ENCODE measurements around the gene NAA25. TPM values are rescaled to one million over a fixed set of nuclear protein-coding genes. Genes with fewer than 3 reads are reported as not detected.
"Not testable (repeated sequence)": the region's sequence is repeated elsewhere in the genome, so short reads cannot be mapped to it uniquely, and the experiment has no call there.

NAA25 gene
- total RNA-seq, 3 donors from 2014 or later, result 60.1 to 67.5 (median 60.5) TPM

GRCh38 chr12:112013601-112014402 lies 94.8 kb downstream of the NAA25 start:
- peaks cover 6% of the 10 kb centered on the region for H3K9me3 Mint-ChIP-seq
- DNase-seq (peak; percentile 65), ATAC-seq (peak; percentile 52 to 53)
- H3K36me3 Mint-ChIP-seq (ENCODE audit: insufficient read depth), result peaks cover 21% of the 10 kb centered on the region
- H3K4me1 Mint-ChIP-seq (ENCODE audit: low read depth), result peaks cover 62% of the 10 kb centered on the region
- peak overlapping the region; percentile 97 for H3K4me3 Mint-ChIP-seq
- H3K27me3 Mint-ChIP-seq (ENCODE audit: low read depth), result peaks cover 1% of the 10 kb centered on the region

- peak within 1 kb of the TSS; percentile 97 for H3K4me3 Mint-ChIP-seq
- H3K27me3 Mint-ChIP-seq (ENCODE audit: low read depth), result peaks cover 1% of the 10 kb centered on the region
- H3K9me3 Mint-ChIP-seq, result peaks cover 6% of the 10 kb centered on the region
- peaks cover 17% of the 10 kb centered on the region for H3K36me3 Mint-ChIP-seq (ENCODE audit: insufficient read depth)
- ATAC-seq (peak; percentile 83 to 86), DNase-seq (peak; percentile 100)
- peaks cover 54% of the 10 kb centered on the region for H3K4me1 Mint-ChIP-seq (ENCODE audit: low read depth)
Measured at GRCh38 chr12:112012775-112013600, 95.6 kb downstream of the NAA25 start, which contains the start of the genes ERP29 and TMEM116. Gene ERP29, plus strand, starts transcription at chr12:112013426. Its CDS starts 40 bp downstream, at chr12:112013466. Gene TMEM116, minus strand, starts transcription at chr12:112013165. Its CDS starts 7,895 bp downstream, at chr12:112005270.

- Mint-ChIP-seq H3K27me3 (ENCODE audit: low read depth) (peaks cover 1% of the 10 kb centered on the region), H3K9me3 (peaks cover 6% of the 10 kb centered on the region), H3K4me1 (ENCODE audit: low read depth) (peaks cover 52% of the 10 kb centered on the region), H3K4me3 (peak overlapping the region; percentile 97), H3K36me3 (ENCODE audit: insufficient read depth) (peaks cover 14% of the 10 kb centered on the region)
- ATAC-seq, result no peak
- no peak for DNase-seq
Measured at GRCh38 chr12:112011685-112012084, 96.9 kb downstream of the NAA25 start.

GRCh38 chr12:112010415-112011344 lies 97.9 kb downstream of the NAA25 start:
- H3K4me1 Mint-ChIP-seq (ENCODE audit: low read depth), result peaks cover 53% of the 10 kb centered on the region

GRCh38 chr12:112009596-112009995 lies 99.0 kb downstream of the NAA25 start:
- H3K27me3 Mint-ChIP-seq (ENCODE audit: low read depth); DNase-seq; ATAC-seq; H3K36me3 Mint-ChIP-seq (ENCODE audit: insufficient read depth); H3K4me3 Mint-ChIP-seq; H3K9me3 Mint-ChIP-seq: not testable (repeated sequence)
- H3K4me1 Mint-ChIP-seq (ENCODE audit: low read depth), result peaks cover 53% of the 10 kb centered on the region

More at GRCh38 chr12:112010415-112011344, 97.9 kb downstream of the NAA25 start:
- Mint-ChIP-seq H3K9me3 (peaks cover under 1% of the 10 kb centered on the region), H3K36me3 (ENCODE audit: insufficient read depth) (peaks cover 7% of the 10 kb centered on the region), H3K27me3 (ENCODE audit: low read depth) (no peaks in the 10 kb centered on the region), H3K4me3 (peak overlapping the region; percentile 97)
- DNase-seq (no peak), ATAC-seq (no peak)

- H3K27me3 Mint-ChIP-seq (ENCODE audit: low read depth), result no peaks in the 10 kb centered on the region
- peaks cover 48% of the 10 kb centered on the region for H3K4me1 Mint-ChIP-seq (ENCODE audit: low read depth)
- H3K36me3 Mint-ChIP-seq (ENCODE audit: insufficient read depth), result peaks cover 1% of the 10 kb centered on the region
- no peaks in the 10 kb centered on the region for H3K9me3 Mint-ChIP-seq
- no peak overlapping the region for H3K4me3 Mint-ChIP-seq
- ATAC-seq (no peak), DNase-seq (no peak)
Measured at GRCh38 chr12:112008918-112009317, 99.7 kb downstream of the NAA25 start.

GRCh38 chr12:112007945-112008344 lies 100.6 kb downstream of the NAA25 start:
- no peak for DNase-seq
- ATAC-seq, result no peak
- peaks cover 53% of the 10 kb centered on the region for H3K4me1 Mint-ChIP-seq (ENCODE audit: low read depth)
- no peak overlapping the region for H3K4me3 Mint-ChIP-seq
- H3K36me3 Mint-ChIP-seq (ENCODE audit: insufficient read depth), result peaks cover 1% of the 10 kb centered on the region
- H3K9me3 Mint-ChIP-seq, result no peaks in the 10 kb centered on the region
- H3K27me3 Mint-ChIP-seq (ENCODE audit: low read depth), result no peaks in the 10 kb centered on the region

GRCh38 chr12:112005419-112006395 lies 102.9 kb downstream of the NAA25 start:
- peaks cover 56% of the 10 kb centered on the region for H3K4me1 Mint-ChIP-seq (ENCODE audit: low read depth)

GRCh38 chr12:112004041-112004440 lies 104.5 kb downstream of the NAA25 start:
- H3K4me1 Mint-ChIP-seq (ENCODE audit: low read depth), result peaks cover 62% of the 10 kb centered on the region
- no peak overlapping the region for H3K4me3 Mint-ChIP-seq

More at GRCh38 chr12:112005419-112006395, 102.9 kb downstream of the NAA25 start:
- Mint-ChIP-seq H3K27me3 (ENCODE audit: low read depth) (no peaks in the 10 kb centered on the region), H3K4me3 (no peak overlapping the region), H3K36me3 (ENCODE audit: insufficient read depth) (no peaks in the 10 kb centered on the region), H3K9me3 (no peaks in the 10 kb centered on the region)
- ATAC-seq (no peak), DNase-seq (no peak)

GRCh38 chr12:112001576-112001975 lies 107.0 kb downstream of the NAA25 start:
- no peaks in the 10 kb centered on the region for H3K9me3 Mint-ChIP-seq
- peak overlapping the region; percentile 68 for H3K4me3 Mint-ChIP-seq
- H3K36me3 Mint-ChIP-seq (ENCODE audit: insufficient read depth), result no peaks in the 10 kb centered on the region
- ATAC-seq (peak; percentile 88 to 89), DNase-seq (no peak)
- H3K4me1 Mint-ChIP-seq (ENCODE audit: low read depth), result peaks cover 77% of the 10 kb centered on the region
- no peaks in the 10 kb centered on the region for H3K27me3 Mint-ChIP-seq (ENCODE audit: low read depth)

More at GRCh38 chr12:112004041-112004440, 104.5 kb downstream of the NAA25 start:
- ATAC-seq, result no peak
- H3K27me3 Mint-ChIP-seq (ENCODE audit: low read depth), result no peaks in the 10 kb centered on the region
- H3K9me3 Mint-ChIP-seq, result no peaks in the 10 kb centered on the region
- DNase-seq, result no peak
- no peaks in the 10 kb centered on the region for H3K36me3 Mint-ChIP-seq (ENCODE audit: insufficient read depth)

- Mint-ChIP-seq H3K9me3 (no peaks in the 10 kb centered on the region), H3K4me1 (ENCODE audit: low read depth) (peaks cover 76% of the 10 kb centered on the region), H3K4me3 (peak overlapping the region; percentile 68), H3K27me3 (ENCODE audit: low read depth) (no peaks in the 10 kb centered on the region), H3K36me3 (ENCODE audit: insufficient read depth) (no peaks in the 10 kb centered on the region)
- DNase-seq (no peak), ATAC-seq (no peak)
Measured at GRCh38 chr12:112000820-112001219, 107.8 kb downstream of the NAA25 start.

GRCh38 chr12:111999129-111999528 lies 109.5 kb downstream of the NAA25 start:
- not testable (repeated sequence) for DNase-seq; H3K4me3 Mint-ChIP-seq; H3K36me3 Mint-ChIP-seq (ENCODE audit: insufficient read depth); H3K9me3 Mint-ChIP-seq; H3K27me3 Mint-ChIP-seq (ENCODE audit: low read depth); ATAC-seq
- H3K4me1 Mint-ChIP-seq (ENCODE audit: low read depth), result peaks cover 82% of the 10 kb centered on the region

- DNase-seq, result no peak
- no peaks in the 10 kb centered on the region for H3K9me3 Mint-ChIP-seq
- peaks cover 88% of the 10 kb centered on the region for H3K4me1 Mint-ChIP-seq (ENCODE audit: low read depth)
- peak overlapping the region; percentile 16 for H3K4me3 Mint-ChIP-seq
- no peak for ATAC-seq
- no peaks in the 10 kb centered on the region for H3K27me3 Mint-ChIP-seq (ENCODE audit: low read depth)
- no peaks in the 10 kb centered on the region for H3K36me3 Mint-ChIP-seq (ENCODE audit: insufficient read depth)
Measured at GRCh38 chr12:111998015-111998414, 110.6 kb downstream of the NAA25 start.

Measured in activated T-cell treated with anti-CD3 and anti-CD28 coated beads, Interleukin-2, amount 50 U/mL, for 4 hours (primary cell).